ENCODE measurements around the gene MOSPD2. TPM values are rescaled to one million over a fixed set of nuclear protein-coding genes. Genes with fewer than 3 reads are reported as not detected.

MOSPD2 gene
- total and polyA plus RNA-seq, 7 donors, result 3.0 to 22.1 (median 14.3) TPM

DNA sequence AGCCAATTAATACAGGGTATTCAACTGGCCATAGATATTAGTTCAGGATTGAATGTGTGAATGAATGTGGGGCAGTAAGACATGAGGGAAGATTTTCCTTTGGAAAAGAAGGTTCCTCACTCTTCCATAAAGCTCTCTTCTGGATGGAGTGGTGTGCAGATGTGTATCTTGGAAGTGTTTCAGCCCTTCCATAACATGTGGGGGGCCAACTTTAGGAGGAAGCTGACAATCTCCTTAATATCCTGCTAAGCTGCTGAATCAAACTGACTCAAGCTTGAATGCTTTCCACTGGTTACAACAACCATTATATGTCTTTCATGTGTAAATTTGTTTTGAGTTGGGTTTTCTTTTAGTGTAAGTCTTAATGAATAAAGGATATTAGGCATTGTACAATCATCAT lies 40.6 kb upstream of the MOSPD2 start:
- no peak overlapping the region for H3K27ac ChIP-seq
- intact Hi-C loops (cut with DNase I), result no loop called here
- no peaks in the 10 kb centered on the region for H3K36me3 ChIP-seq
- no peak for TF ChIP-seq EP300 (IDR thresholded peaks at IDR 0.05)
- no peak for TF ChIP-seq POLR2A (IDR thresholded peaks at IDR 0.05)
- TF ChIP-seq, protein P1, sequence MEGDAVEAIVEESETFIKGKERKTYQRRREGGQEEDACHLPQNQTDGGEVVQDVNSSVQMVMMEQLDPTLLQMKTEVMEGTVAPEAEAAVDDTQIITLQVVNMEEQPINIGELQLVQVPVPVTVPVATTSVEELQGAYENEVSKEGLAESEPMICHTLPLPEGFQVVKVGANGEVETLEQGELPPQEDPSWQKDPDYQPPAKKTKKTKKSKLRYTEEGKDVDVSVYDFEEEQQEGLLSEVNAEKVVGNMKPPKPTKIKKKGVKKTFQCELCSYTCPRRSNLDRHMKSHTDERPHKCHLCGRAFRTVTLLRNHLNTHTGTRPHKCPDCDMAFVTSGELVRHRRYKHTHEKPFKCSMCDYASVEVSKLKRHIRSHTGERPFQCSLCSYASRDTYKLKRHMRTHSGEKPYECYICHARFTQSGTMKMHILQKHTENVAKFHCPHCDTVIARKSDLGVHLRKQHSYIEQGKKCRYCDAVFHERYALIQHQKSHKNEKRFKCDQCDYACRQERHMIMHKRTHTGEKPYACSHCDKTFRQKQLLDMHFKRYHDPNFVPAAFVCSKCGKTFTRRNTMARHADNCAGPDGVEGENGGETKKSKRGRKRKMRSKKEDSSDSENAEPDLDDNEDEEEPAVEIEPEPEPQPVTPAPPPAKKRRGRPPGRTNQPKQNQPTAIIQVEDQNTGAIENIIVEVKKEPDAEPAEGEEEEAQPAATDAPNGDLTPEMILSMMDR (IDR thresholded peaks at IDR 0.05), result no peak
- TF ChIP-seq POLR2AphosphoS5 (IDR thresholded peaks at IDR 0.05), result no peak
- H3K9me3 ChIP-seq, result no peaks in the 10 kb centered on the region
- H3K4me3 ChIP-seq, result no peak overlapping the region
- no peaks in the 10 kb centered on the region for H3K27me3 ChIP-seq
- H3K4me1 ChIP-seq, result no peaks in the 10 kb centered on the region
- DNase-seq, result no peak

DNA sequence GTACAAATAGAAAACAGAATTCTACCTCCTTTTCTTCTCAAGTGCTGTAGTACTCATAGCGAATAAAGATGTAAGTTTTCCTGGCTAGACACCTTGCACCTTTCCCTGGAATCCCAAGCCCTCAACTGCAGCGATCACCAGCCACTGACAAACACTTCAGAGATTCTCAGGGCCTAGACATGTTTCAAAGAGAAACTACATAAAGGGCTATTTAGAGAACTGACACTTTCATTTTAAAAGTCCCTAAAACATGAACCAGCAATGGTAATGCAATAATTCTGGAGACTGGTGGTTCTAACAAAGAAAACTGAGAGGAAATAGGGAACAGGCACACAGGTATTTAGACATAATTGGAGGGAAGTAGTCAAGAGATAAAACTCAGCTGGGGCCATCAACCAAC lies 36.1 kb upstream of the MOSPD2 start:
- no peaks in the 10 kb centered on the region for H3K27me3 ChIP-seq
- H3K36me3 ChIP-seq, result no peaks in the 10 kb centered on the region
- no peaks in the 10 kb centered on the region for H3K4me1 ChIP-seq
- TF ChIP-seq, protein P1 (IDR thresholded peaks at IDR 0.05), result no peak
- TF ChIP-seq POLR2A (IDR thresholded peaks at IDR 0.05) (no peak), POLR2AphosphoS5 (IDR thresholded peaks at IDR 0.05) (no peak), EP300 (IDR thresholded peaks at IDR 0.05) (no peak)
- 91 to 100% methylated on average over 2 of the region's 2 CpGs for WGBS, 2 donors
- no peak for DNase-seq
- H3K4me3 ChIP-seq, result no peak overlapping the region
- no peak overlapping the region for H3K27ac ChIP-seq
- intact Hi-C loops (cut with DNase I), result no loop called here
- no peaks in the 10 kb centered on the region for H3K9me3 ChIP-seq

DNA sequence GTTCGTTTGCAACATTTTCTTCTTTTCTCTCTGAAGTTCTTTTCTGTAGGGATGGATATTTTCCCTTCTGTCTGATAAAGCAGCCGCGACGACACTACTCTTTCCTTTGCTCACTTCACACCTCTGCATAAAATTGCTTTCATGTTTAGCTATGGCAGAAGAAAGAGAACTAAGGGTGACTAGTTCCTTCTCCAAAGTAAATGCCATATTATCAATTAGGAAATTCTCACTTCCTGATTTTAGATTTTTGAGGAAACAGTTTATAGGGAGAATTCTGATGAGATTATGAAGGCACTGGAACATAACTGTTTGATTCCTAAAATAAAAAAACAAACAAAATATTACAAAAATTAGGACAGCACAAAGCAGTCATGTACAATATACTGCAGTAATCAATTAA lies 29.6 kb upstream of the MOSPD2 start:
- Histone ChIP-seq H3K9me3 (no peaks in the 10 kb centered on the region), H3K36me3 (no peaks in the 10 kb centered on the region), H3K4me3 (no peak overlapping the region), H3K27me3 (no peaks in the 10 kb centered on the region), H3K27ac (no peak overlapping the region), H3K4me1 (no peaks in the 10 kb centered on the region)
- DNase-seq, result no peak
- WGBS, 2 donors, result 87 to 95% methylated on average over 4 of the region's 4 CpGs
- intact Hi-C loops (cut with DNase I), result no loop called here
- TF ChIP-seq POLR2A (IDR thresholded peaks at IDR 0.05) (no peak), POLR2AphosphoS5 (IDR thresholded peaks at IDR 0.05) (no peak)
- TF ChIP-seq, protein P1 (IDR thresholded peaks at IDR 0.05), result no peak

DNA sequence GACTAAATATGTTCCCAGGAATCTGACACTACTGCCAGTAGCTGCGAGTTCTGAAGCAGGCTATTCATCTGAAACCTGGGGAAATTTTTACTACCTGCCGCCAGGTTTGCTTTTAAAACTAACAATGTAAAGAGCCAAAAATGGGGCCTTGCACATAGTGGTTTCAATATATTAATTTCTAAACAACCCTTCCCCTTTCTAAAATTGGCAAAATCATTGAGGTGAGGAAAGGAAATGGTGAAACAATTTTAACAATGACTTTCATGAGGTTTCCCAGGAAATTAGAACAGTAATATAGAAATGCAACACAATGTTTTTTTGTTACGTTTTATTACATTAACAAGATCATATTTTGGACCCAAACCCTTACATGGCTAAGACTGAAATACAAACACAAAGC lies 21.7 kb upstream of the MOSPD2 start:
- intact Hi-C loops (cut with DNase I), result no loop called here
- no peak for DNase-seq
- H3K9me3 ChIP-seq, result no peaks in the 10 kb centered on the region
- H3K36me3 ChIP-seq, result no peaks in the 10 kb centered on the region
- H3K27me3 ChIP-seq, result no peaks in the 10 kb centered on the region
- TF ChIP-seq POLR2A (IDR thresholded peaks at IDR 0.05) (no peak), POLR2AphosphoS5 (IDR thresholded peaks at IDR 0.05) (no peak), EP300 (IDR thresholded peaks at IDR 0.05) (no peak)
- TF ChIP-seq, protein P1 (IDR thresholded peaks at IDR 0.05), result no peak
- H3K27ac ChIP-seq, result no peak overlapping the region
- H3K4me1 ChIP-seq, result no peaks in the 10 kb centered on the region
- H3K4me3 ChIP-seq, result no peak overlapping the region
- 78 to 91% methylated on average over 3 of the region's 3 CpGs for WGBS, 2 donors

DNA sequence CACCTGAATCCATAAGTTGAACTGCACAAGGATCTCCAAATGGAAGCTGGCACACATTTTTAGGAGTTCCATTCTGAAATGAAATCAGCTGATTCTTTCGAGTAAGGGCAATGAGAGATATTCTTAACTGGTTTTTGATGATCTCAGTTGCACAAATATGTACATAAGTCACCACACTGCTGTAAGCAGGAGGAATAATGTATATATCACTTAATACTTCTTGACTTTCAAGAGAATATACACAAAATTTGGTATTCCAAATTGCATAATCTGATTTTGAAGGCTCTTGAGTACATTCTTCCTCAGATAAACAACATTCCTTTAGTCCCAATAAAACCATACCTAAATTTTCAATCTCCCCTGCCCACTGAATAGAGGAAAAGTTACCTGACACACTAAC lies 8.6 kb upstream of the MOSPD2 start:
- 89 to 96% methylated on average over 1 of the region's 1 CpG for WGBS, 2 donors
- TF ChIP-seq EP300 (IDR thresholded peaks at IDR 0.05) (no peak), POLR2A (IDR thresholded peaks at IDR 0.05) (no peak), POLR2AphosphoS5 (IDR thresholded peaks at IDR 0.05) (no peak)
- TF ChIP-seq, protein P1 (IDR thresholded peaks at IDR 0.05), result no peak

More for the DNA sequence above, 8.6 kb upstream of the MOSPD2 start:
- no peaks in the 10 kb centered on the region for H3K4me1 ChIP-seq
- no peak overlapping the region for H3K27ac ChIP-seq
- no peak for DNase-seq
- H3K36me3 ChIP-seq, result no peaks in the 10 kb centered on the region
- no peaks in the 10 kb centered on the region for H3K9me3 ChIP-seq
- intact Hi-C loops (cut with DNase I), result no loop called here
- H3K27me3 ChIP-seq, result no peaks in the 10 kb centered on the region
- no peak overlapping the region for H3K4me3 ChIP-seq
